Nasal cavity respiratory epithelium epithelial cell of viscerocranial mucosa (primary cell): ENCODE data around the gene LRRC34. TPM values are rescaled to one million over a fixed set of nuclear protein-coding genes. Genes with fewer than 3 reads are reported as not detected.

Source experiments
- total RNA-seq: library from RNA; depleted of rRNA; stranded (reverse); fragments of >200 nt; gene quantifications from 2 replicates; pipeline ENCODE4 v1.2.3, GENCODE V29; 2014

Gene LRRC34
- 0.34 and 0.43 TPM in 2 replicates for total RNA-seq

GRCh38 chr3:169812332-169813235 lies at the start of gene LRRC34, which contains the start of gene LRRIQ4:
Gene LRRC34 (minus strand): TSS chr3:169812904. CDS start chr3:169812548, 356 bp downstream.
Gene LRRIQ4 (plus strand): TSS chr3:169812870. CDS start chr3:169821922, 9,052 bp downstream.

GRCh38 chr3:169772897-169773816 lies 39.5 kb downstream of the LRRC34 start, which contains the start of gene MYNN:
Gene MYNN (plus strand): TSS chr3:169773396. CDS start chr3:169774296, 900 bp downstream.

GRCh38 chr3:169769287-169770181 lies 43.2 kb downstream of the LRRC34 start, which contains the start of gene ACTRT3:
Gene ACTRT3 (minus strand): TSS chr3:169769561. CDS start chr3:169769520, 41 bp downstream.

GRCh38 chr3:169764882-169765612 lies 47.7 kb downstream of the LRRC34 start, which contains the start of gene TERC:
Gene TERC (minus strand): TSS chr3:169765060.

Other genes starting within 250 kb of the LRRC34 start
- 4.4 and 17.2 TPM in 2 replicates for gene MECOM, start 149.2 kb downstream of the LRRC34 start, total RNA-seq
- 32.6 and 554 TPM in 2 replicates for gene TERC, start 47.8 kb downstream of the LRRC34 start, total RNA-seq
- 1.0 and 1.5 TPM in 2 replicates for gene ACTRT3, start 43.3 kb downstream of the LRRC34 start, total RNA-seq
- 31.8 and 39.0 TPM in 2 replicates for gene MYNN, start 39.5 kb downstream of the LRRC34 start, total RNA-seq
- gene LRRIQ4, start within 50 bp of the LRRC34 start, total RNA-seq, result not detected in 2 replicates
- not detected in 2 replicates for gene LRRC31, start 57.0 kb upstream of the LRRC34 start, total RNA-seq
- not detected in 2 replicates for gene SAMD7, start 98.7 kb upstream of the LRRC34 start, total RNA-seq
- 34.5 and 76.5 TPM in 2 replicates for gene SEC62, start 153.9 kb upstream of the LRRC34 start, total RNA-seq
- 0.64 and 1.0 TPM in 2 replicates for gene GPR160, start 225.1 kb upstream of the LRRC34 start, total RNA-seq